Left hindlimb (tissue), 1 donor: Measurements from ENCODE around the gene PABPN1.
"Not testable (repeated sequence)": the region's sequence is repeated elsewhere in the genome, so short reads cannot be mapped to it uniquely, and the experiment has no call there.

Experiments used
- DNase-seq: peaks from one replicate; pipeline ENCODE4 v3.0.0-alpha.2; 2018

Gene PABPN1

DNA sequence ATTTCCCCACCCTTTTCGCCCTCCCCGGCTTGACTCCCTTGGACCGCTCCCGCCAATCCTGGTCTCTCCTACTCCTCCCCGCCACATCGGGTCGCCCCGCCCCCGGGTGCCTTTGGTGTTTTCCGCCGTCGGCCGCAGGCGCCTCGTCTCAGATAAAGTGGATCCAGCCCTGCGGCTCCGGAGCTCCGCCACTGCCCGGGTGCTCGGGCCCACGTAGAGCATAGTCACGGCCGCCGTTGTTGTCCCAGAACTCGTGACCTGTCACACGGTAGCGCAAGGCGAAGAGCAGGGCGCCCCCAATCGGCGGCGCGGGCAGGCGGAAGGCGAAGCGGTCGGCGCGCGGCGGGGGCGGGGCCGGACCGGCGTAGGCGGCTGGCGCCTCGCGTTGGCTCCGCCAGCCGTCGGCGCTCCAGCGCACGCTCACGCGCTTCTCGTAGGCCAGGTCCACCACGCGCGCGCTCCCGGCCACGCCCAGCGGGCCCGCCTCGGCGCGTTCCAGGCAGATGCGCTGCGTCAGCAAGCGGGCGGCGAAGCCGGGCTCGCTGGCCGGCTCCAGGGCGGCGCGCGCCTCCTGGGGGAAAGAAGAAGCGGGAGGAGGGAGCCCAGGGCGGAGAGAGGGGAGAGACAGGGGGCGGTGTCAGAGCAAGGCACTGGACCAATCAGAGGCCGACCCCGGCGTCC, 19.8 kb upstream of the PABPN1 start:
- DNase-seq = peak; percentile 99

DNA sequence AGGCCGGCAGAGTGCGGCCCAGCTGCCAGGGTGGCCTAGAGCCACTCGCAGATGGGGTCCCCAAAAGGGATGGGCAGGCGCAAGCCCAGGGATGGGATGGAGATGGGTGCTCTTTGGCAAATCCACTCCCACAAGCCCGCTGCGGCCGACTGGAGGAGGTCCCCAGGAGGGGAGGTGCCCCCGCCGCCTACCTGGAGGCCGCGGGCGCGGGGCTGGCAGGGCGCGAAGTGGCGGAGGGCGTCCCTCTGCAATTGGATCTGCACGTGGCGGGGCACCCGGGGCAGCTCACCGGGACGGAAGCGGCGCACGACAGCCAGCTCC, 19.3 kb upstream of the PABPN1 start:
- DNase-seq = no peak

DNA sequence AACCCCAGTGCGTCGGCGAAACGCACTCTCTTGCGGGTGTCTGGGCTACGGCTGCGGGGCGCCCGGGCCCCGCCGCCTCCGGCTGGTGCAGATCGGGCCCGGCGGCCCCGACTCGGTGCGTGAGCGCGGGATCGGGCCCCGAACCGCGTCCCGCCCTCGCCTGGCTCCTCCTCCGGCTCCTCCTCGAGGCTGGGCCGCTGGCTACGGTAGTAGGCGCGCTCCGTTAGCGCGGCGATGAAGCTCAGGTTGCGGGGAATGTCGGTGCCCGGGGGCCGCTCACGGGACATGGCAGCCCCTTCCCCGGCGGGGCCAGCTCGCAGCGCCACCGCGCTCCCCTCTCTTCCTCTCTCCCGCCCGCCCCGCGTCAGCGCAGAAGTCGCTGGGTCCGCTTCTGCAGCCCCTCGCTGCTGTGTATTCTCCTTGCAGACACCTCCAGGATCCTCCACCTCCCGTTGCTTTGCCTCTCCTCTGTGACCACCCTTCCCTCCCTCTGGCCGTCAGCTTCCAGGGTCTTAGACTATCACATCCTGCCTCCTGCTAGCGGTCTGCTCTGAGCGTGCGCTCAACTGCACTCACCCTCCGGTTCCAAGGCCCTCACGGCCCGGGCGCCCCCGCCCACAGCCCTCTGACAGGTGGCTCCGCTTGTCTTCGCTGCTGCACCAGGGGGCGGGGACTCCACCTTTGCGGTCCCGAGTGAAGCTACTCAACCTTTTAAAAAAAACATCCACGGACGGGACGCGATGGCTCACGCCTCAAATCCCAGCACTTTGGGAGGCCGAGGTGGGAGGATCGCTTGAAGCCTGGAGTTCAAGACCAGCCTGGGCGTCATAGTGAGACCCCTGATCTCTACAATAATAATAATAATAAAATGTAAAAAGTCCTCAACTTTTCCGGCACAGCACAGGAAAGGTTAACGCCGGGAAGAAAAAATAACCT, 18.7 kb upstream of the PABPN1 start, which contains the start of gene PPP1R3E:
TSS of gene PPP1R3E (minus strand) at position 570 of the 936 bp plus-strand sequence. CDS start at position 287, 283 bp downstream.
- DNase-seq = peak; percentile 73

DNA sequence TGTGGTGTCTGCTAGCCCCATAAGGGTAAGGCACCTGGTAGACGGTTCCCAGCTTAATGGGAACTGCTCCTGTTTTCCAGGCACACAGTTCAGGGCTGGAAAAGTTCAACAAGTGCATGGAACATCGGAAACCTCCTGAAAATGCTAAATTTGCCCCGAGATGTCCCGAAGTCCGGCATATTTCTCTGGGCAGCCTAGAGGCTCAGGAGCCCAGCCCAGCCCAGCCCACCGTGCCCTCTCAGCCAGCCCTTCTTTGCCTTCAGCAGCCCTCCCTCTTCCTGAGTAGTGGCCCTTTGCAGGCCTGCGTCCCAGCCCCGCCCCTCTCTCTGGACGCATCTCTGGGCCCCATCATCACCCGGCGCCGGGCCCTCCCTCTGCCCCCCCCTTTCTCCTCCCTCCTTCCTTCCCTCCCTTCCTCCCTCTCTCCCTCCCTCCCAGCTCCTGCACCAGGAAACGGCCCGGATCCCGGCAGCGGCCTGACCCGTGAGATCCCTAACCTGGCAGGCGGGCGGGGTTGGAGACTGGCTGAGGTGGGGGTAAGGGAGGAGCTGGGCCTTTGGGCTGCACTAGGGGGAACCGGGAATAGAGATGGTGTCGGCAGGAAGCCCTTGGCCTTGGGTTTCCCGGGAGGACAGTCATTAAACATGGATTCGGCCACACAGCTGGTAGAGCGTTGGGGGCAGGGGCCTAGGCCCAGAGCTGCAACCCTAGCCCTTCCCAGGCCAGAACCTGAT, 14.7 kb upstream of the PABPN1 start, which contains the start of gene BCL2L2:
TSS of gene BCL2L2 (plus strand) at position 422 of the 734 bp plus-strand sequence. CDS start 935 bp downstream, outside the sequence.
- peak; percentile 96 for DNase-seq

DNA sequence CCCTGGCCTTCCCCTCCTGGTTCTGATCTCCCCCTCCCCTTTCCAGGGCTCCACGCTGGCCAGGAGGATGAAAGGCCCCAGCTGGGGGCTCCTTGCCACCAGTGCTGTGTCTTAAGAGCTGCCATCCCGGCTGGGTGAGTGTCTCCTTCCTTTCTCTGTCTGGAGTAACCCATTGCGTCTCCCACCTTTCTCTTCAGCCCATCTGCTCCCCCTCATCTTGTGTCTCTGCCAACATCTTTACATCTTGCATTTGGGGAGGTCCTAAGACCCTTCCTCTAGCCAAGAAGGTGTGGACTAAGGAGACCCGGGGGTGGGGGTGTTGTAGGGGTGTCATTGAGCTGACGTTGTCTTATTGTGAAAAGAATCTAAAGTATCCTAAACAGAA, 14.1 kb upstream of the PABPN1 start:
- DNase-seq = no peak

DNA sequence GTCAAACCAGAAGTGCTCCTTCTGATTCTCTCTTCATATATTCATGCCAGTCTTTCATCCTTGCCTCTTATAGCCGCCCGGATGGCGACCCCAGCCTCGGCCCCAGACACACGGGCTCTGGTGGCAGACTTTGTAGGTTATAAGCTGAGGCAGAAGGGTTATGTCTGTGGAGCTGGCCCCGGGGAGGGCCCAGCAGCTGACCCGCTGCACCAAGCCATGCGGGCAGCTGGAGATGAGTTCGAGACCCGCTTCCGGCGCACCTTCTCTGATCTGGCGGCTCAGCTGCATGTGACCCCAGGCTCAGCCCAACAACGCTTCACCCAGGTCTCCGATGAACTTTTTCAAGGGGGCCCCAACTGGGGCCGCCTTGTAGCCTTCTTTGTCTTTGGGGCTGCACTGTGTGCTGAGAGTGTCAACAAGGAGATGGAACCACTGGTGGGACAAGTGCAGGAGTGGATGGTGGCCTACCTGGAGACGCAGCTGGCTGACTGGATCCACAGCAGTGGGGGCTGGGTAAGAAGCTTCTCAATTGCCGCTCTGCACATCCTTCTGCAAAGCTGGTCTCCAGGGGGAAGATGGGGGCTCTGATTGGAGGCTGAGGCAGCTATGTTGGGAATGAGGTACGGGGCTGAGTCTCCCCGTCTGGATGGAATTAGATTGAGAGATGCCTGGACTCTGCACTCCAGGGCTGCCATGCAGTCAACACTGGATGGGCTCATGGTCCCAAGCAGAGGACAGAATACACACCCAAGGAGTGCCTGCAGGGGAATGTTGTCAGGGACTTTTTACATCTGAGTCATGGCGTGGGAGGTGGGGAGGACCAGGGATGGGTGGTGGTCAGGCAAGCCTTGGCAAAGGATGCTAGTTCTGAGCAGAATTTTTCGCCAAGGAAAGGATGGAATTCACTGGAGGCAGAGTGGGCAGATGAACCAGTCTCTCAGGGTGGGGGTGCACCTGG, 13.3 kb upstream of the PABPN1 start:
- DNase-seq = no peak

DNA sequence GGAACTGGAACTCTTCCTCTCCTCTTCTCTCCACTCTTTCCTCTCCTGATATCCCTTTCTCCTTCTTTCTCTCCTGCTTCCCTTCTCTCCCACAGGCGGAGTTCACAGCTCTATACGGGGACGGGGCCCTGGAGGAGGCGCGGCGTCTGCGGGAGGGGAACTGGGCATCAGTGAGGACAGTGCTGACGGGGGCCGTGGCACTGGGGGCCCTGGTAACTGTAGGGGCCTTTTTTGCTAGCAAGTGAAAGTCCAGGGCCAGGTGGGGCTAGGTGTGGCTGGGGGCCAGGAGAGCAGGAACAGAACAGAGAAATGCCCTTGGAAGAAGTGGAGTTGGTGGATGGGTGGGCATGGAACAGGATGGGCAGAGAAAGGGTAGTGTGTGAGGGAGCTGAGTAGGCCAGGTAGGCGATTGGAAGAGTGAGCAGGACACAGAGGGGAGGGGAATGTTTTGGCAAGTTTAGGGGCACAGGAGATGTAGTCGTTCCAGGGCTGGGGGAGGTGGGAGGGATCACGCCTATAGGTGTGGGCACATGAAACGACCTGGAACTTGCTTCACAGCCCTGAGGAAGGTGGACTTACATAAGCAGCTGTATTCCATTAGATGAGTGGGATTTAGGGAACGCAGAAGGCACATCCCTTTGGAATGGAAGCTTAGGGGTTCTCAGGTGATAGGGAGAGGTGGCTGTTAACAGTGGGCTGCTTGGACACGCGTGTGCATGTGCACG, 12.4 kb upstream of the PABPN1 start:
- DNase-seq = no peak

DNA sequence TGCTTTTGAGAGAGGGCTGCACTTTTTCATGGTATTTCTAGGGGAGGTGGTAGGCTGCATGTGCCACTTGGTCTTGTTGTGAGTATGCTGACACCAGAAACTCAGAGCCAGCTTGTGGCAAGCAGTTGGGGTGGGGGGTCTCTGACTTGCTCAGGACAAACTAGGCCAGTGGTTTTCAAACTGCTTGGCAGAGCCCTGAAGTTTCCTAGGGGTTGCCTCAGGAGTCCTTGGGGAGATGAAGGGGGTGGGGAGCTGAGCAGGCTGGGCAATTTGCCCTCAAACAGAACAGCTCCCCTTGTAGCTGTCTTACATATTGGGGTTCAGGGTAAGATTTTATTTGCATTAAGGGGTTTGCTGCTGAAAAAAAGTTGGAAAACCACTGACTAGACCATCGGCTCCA, 10.7 kb upstream of the PABPN1 start:
- DNase-seq = no peak

DNA sequence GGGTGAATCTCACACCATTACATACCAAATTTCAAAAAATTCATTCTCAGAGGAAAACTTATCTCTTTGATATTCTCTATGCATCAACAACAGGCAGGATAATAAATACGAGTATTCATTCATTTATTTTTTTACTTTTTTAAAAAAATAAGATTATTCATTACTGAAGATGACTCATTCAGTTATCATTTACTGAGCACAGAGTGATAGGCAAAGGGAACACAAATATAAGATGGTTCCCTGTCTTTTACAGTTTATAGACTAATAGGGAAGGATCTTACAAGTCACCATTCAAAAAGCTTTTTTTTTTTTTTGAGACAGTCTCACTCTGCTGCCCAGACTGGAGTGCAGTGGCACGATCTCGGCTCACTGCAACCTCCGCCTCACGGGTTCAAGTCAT, 5.0 kb upstream of the PABPN1 start:
- DNase-seq = no peak

DNA sequence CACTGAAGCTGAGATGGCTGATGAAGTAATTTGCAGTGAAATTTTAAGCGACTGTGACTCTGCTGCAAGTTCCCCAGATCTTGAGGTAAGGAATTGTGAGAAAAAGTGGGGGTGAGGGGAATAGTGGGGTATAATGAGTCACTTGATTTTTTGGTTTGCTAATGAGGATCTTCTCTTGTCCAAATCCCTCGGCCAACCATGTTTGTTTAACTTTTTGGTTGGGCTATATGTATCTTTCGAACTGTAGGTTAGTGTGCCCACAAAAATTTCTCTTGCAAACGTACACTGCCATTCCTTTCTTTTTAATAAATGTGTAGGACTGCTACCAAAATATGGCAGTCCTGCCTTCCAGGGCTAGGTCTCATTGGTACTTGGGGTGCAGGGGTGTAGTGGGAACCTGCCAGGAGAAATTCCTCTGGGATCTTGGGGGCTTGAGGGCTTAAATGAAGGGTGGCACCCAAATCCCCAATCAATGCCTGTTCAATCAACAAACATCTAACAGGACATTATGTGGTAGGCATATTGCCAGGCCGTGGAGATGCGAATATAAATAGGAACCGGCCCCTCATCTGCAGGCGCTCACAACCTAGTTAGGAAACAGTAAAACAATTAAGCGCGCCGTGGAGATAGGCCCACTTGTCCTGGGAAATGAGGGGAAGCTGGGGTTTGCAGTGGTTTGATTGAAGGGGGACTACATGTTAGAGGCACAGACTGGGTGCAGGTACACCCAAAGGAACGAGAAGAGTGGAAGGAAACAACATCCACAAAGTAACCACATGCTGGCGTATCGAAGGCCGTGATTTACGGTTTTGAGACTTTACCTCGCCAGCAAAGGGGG, 1.3 kb upstream of the PABPN1 start:
- DNase-seq = no peak

DNA sequence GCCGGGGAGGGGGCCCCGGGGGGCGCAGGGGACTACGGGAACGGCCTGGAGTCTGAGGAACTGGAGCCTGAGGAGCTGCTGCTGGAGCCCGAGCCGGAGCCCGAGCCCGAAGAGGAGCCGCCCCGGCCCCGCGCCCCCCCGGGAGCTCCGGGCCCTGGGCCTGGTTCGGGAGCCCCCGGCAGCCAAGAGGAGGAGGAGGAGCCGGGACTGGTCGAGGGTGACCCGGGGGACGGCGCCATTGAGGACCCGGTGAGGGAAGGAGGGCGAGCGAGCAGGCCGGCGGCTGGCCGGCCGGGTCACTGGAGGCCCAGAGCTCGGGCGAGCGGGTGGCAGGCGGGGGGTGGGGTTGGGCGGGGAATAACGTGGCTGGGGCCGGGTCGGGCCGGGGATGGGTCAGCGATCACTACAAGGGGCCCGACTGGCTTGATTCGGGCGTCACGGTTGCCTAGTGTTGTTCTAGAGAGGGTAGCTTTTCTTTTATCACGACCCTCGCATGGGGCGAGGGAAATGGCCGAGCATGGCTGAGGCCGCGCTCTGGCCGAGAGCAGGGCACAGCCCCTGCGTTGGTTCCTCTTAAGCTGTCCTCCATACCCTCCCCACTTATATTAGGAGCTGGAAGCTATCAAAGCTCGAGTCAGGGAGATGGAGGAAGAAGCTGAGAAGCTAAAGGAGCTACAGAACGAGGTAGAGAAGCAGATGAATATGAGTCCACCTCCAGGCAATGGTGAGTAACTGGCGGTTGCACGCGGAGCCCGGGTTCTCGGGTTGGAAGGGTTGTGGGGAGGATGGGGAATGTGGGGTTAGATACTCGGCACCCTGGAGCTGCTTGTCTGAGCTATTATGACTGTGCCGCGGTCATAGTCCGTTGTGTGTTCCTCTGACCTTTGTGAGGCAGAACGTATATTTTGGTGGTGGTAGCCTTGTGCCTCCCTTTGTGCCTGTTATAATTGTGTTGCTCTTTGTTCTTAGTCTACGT, 603 bp downstream of the PABPN1 start:
- peak; percentile 59 for DNase-seq

DNA sequence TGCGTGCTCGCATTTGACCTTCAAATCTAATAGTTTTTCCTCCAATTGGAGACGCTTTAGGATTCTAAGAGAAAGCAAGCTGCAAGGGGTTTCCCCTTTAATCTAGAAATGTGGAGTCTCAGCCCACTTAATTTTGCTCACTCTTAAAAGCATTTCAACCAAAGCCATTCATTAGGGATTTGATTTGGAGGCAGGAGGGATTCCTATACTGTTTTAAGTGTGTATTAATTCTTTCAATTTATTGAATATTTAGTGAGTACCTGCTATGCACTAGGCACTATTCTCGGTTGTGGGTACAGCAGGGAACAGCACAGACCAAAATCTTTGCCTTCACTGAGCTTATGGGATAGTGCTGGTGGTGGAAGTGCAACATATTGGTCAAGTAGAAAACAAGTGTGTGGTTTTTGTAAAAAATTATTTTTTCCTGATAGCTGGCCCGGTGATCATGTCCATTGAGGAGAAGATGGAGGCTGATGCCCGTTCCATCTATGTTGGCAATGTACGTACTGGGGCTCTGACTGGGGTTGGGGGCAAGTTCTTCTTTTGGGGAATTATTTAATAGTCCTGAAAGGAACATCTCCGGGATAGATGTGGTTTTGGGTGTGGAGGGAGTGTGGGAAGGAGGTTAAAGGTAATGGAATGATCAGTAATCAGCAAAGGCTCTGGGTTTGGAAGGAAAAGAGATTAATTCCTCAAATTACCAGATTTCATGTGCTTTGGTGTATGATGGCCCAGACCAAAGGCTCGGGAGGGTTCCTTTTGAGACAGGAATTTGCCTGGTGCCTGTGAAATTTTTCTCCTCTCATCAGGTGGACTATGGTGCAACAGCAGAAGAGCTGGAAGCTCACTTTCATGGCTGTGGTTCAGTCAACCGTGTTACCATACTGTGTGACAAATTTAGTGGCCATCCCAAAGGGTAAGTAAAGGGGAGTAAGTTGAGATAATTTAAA, 1.6 kb downstream of the PABPN1 start:
- DNase-seq = no peak

DNA sequence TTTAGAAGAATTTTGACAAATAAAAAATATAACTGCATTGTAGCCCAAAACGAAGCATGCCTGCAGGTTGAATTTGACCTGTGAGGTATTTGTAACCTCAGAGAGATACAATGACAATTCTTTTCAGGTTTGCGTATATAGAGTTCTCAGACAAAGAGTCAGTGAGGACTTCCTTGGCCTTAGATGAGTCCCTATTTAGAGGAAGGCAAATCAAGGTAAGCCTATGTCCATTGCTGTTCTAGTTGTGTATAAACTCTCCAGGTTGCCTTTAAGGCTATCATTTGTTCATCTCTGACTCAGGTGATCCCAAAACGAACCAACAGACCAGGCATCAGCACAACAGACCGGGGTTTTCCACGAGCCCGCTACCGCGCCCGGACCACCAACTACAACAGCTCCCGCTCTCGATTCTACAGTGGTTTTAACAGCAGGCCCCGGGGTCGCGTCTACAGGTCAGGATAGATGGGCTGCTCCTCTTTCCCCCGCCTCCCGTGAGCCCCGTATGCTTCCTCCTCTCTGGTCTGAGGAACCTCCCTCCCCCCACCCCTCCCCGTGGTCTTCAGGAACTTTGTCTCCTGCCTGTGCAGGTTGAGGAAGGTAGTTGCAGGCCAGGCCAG, 2.7 kb downstream of the PABPN1 start:
- DNase-seq = no peak

DNA sequence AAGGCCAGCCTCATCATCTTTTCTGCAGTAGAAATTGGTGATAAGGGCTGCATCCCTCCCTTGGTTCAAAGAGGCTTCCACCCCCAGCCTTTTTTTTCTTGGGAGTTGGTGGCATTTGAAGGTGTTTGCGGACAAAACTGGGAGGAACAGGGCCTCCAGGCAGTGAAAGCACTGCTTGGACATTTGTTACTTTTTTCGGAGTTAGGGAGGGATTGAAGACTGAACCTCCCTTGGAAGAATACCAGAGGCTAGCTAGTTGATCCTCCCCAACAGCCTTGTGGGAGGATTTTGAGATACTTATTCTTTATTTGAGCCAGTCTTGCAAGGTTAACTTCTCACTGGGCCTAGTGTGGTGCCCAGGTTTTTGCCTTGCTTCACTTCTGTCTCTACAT, 3.2 kb downstream of the PABPN1 start:
- DNase-seq = no peak

DNA sequence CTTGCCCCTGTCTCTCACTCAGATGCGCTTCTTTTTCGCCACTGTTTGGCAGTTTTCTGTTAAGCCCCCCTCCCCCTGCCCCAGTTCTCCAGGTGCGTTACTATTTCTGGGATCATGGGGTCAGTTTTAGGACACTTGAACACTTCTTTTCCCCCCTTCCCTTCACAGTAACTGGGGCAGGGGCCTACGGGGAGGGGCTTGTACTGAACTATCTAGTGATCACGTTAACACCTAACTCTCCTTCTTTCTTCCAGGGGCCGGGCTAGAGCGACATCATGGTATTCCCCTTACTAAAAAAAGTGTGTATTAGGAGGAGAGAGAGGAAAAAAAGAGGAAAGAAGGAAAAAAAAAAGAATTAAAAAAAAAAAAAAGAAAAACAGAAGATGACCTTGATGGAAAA, 3.7 kb downstream of the PABPN1 start:
- no peak for DNase-seq

DNA sequence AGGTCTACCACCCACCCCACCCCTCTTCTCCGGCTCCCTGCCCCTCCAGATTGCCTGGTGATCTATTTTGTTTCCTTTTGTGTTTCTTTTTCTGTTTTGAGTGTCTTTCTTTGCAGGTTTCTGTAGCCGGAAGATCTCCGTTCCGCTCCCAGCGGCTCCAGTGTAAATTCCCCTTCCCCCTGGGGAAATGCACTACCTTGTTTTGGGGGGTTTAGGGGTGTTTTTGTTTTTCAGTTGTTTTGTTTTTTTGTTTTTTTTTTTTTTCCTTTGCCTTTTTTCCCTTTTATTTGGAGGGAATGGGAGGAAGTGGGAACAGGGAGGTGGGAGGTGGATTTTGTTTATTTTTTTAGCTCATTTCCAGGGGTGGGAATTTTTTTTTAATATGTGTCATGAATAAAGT, 4.5 kb downstream of the PABPN1 start:
- not testable (repeated sequence) for DNase-seq

DNA sequence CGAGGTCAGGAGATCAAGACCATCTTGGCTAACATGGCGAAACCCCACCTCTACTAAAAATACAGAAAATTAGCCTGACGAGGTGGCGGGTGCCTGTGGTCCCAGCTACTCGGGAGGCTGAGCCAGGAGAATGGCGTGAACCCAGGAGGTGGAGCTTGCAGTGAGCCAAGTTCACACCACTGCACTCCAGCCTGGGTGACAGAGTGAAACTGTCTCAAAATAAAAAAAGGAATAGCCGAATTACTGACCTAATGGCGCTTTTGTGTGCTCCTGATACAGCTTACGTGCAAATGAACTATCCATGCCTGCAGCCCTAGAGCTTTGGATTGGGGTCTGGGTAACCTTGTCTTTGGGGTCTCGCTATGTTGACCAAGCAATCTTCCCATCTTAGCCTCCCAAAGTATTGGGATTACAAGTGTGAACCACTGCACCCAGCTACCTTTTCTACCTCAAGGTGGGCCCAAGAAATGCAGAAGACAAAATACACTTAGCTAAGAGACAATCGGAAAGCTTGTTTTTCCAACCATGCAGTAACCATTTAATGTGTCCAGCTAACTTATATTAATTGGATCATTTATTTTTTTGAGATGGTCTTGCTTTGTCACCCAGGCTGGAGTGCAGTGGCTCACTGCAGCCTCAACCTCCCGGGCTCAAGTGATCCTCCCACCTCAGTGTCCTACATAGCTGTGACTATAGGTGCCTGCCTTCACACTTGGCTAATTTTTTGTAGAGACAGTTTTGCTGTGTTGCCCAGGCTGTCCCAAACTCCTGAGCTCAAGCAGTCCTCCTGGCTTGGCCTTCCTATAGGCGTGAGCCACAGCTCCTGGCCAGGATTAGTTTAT, 5.5 kb downstream of the PABPN1 start:
- no peak for DNase-seq
